ENCODE data around the gene TNIK.

The TNIK gene

GRCh38 chr3:171165983-171166382, 294.2 kb downstream of the TNIK start:
- no peak for DNase-seq (ENCODE audit: low read depth in 2 of 2)

- no peak for DNase-seq (ENCODE audit: low read depth in 2 of 2)
Observed at GRCh38 chr3:171165499-171165921, 294.7 kb downstream of the TNIK start.

- no peak for DNase-seq (ENCODE audit: low read depth in 2 of 2)
Observed at GRCh38 chr3:171164067-171164465, 296.1 kb downstream of the TNIK start.

DNA sequence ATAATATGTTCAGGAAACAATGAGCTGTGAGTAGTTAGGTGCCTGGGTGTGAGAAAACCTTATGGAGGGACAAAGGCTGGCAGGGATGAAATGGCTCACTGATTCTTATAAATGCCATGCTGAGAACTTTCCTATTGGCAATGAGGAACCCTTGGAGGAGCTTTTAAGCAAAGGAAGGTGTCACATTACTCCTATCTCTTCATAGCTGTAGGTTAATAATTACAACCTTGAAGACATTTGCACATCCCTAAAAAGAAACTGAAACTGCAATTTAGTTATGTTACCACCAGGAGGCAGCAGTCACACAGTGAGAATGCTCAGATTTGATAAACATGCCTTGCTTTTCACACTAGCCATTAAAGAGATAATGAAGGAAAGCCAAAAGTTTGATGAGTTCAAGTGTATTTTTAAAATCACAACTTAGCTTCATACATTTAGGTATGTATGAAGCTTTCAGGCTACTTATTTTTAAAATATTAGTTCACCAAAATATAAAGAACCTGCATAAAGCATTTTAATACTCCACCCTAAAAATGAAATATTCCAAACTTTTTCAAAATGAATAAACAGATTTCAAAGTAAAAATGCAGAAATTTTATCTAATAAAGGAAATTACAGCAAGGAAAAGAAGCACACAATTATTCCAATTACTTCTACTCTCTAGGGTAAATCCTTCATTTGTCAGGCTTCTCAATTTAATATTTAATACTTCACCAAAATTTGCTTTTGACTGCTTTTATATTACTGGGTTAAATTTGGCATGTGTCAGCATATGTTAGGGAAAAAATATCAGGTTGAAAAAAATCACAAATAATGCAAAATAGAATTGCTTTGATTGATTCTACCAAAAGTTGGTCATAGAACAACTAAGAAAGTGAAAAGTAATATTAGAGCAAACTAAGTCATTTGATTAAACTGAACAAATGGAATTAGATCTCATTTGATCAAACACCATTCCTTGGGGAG, 296.8 kb downstream of the TNIK start:
- DNase-seq (ENCODE audit: low read depth in 2 of 2), result no peak

GRCh38 chr3:171160325-171160724, 299.9 kb downstream of the TNIK start:
- no peak for DNase-seq (ENCODE audit: low read depth in 2 of 2)

DNA sequence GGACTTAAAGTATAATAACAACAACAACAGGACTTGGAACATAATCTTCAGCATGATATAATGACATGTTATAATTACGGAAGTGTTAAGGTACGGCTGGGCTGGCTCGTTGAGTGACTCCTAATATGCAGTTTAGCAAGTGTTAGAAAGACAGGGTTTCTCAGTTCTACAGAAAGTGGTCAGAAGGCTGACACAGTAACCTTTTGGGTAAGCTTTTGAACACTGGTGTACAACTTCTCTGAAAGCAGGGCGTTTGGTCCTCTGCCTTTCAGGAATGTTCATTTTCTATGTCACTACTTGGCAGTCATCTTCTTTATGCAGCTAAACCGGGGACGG, 300.4 kb downstream of the TNIK start:
- DNase-seq (ENCODE audit: low read depth in 2 of 2), result no peak

GRCh38 chr3:171159024-171159821, 301.0 kb downstream of the TNIK start:
- no peak for DNase-seq (ENCODE audit: low read depth in 2 of 2)

- DNase-seq (ENCODE audit: low read depth in 2 of 2), result no peak
Observed at GRCh38 chr3:171157980-171158379, 302.2 kb downstream of the TNIK start.

GRCh38 chr3:171157286-171157685, 302.9 kb downstream of the TNIK start:
- no peak for DNase-seq (ENCODE audit: low read depth in 2 of 2)

GRCh38 chr3:171156401-171157010, 303.7 kb downstream of the TNIK start:
- no peak for DNase-seq (ENCODE audit: low read depth in 2 of 2)

- DNase-seq (ENCODE audit: low read depth in 2 of 2), result no peak
Observed at GRCh38 chr3:171155122-171155700, 305.0 kb downstream of the TNIK start.

DNA sequence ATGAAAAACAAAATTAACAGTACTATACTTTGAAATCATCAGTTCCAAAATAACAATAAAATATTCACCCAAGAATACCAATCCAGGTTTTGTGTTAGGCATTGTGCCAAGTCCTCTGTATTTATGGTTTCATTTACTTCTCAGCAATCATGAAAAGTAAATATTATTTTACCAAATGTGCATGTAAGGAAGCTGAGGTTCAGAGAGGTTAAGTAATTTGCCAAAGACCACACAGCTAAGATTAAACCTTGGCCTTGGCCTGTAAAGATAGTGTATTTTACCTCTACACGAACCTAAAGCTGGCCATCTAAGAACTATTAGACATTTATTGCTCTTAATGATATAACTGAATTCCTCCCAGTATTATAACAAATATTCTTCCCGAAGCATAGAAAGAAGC, 309.3 kb downstream of the TNIK start:
- no peak for DNase-seq (ENCODE audit: low read depth in 2 of 2)

DNA sequence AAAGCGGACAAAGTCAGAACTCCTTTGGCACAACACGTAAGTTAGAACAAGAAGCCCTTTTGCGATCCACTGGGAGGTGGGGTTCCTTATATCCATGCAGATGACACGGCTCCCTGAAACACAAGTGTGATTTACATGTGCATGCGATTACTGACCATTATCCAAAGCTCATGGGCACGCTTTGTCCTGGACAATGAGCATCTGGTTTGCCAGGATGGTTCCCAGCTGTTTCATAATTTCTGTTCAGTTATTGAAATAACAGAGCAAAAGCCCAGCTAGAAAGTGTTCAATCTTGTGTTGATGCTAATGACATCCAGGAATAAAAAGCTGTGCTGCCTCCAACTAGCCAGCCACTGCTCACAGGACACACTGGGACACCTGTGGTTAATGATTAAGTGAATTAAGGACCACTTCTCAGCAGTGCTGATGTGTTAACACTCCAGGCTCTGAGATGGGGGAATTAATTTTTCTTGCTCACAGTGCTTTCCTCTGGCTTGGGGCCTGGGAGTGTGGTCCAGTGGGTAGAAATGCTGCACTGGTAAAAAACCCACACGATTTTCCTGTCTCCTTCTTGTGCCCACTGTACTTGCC, 310.6 kb downstream of the TNIK start:
- no peak for DNase-seq (ENCODE audit: low read depth in 2 of 2)

GRCh38 chr3:171145798-171146197, 314.4 kb downstream of the TNIK start:
- no peak for DNase-seq (ENCODE audit: low read depth in 2 of 2)

GRCh38 chr3:171142985-171143384, 317.2 kb downstream of the TNIK start:
- no peak for DNase-seq (ENCODE audit: low read depth in 2 of 2)

GRCh38 chr3:171140246-171140645, 320.0 kb downstream of the TNIK start:
- no peak for DNase-seq (ENCODE audit: low read depth in 2 of 2)

- no peak for DNase-seq (ENCODE audit: low read depth in 2 of 2)
Observed at GRCh38 chr3:171138027-171138426, 322.2 kb downstream of the TNIK start.

DNA sequence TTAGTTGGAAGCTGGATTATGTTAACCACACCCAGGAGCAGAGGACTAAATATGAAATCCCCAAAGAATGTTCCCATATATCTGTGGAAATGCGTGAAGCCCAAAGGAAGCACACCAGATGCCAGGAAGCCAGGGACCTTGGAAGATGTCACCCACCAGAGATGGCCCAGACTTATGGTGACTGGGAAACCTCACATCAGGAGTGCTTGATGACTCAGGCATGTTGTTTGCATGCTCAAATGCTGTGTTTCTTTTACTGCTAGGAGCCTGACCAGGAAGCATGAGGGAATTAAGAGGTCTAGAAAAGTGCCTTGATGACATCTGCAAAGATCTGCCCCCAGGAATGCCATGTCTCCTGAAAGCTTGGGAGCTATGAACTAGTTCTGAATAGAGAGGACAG, 324.7 kb downstream of the TNIK start:
- DNase-seq (ENCODE audit: low read depth in 2 of 2), result no peak

GRCh38 chr3:171133796-171134569, 326.2 kb downstream of the TNIK start:
- DNase-seq (ENCODE audit: low read depth in 2 of 2), result no peak

- DNase-seq (ENCODE audit: low read depth in 2 of 2), result no peak
Observed at GRCh38 chr3:171133337-171133736, 326.9 kb downstream of the TNIK start.

- no peak for DNase-seq (ENCODE audit: low read depth in 2 of 2)
Observed at GRCh38 chr3:171132873-171133272, 327.3 kb downstream of the TNIK start.

Data from stimulated activated CD4-positive, alpha-beta T cell treated with anti-CD3 and anti-CD28 coated beads, Interleukin-1b, Interleukin-23, amount 100 ng/mL, for 1 hour (primary cell).